Measurements from ENCODE around the gene CLEC4F.

Gene CLEC4F

GRCh38 chr2:70820499-70820898 is at the start of gene CLEC4F:
Gene CLEC4F, minus strand, starts transcription at chr2:70820599. Its CDS starts 76 bp downstream, at chr2:70820523.
- Mint-ChIP-seq H3K27ac (no peak within 1 kb of the TSS), H3K36me3 (ENCODE audit: low read depth) (peaks cover 1% of the 10 kb centered on the region), H3K4me1 (ENCODE audit: low read depth) (peaks cover 28% of the 10 kb centered on the region), H3K27me3 (ENCODE audit: low read depth) (no peaks in the 10 kb centered on the region), H3K4me3 (no peak within 1 kb of the TSS), H3K9me3 (no peaks in the 10 kb centered on the region)

DNA sequence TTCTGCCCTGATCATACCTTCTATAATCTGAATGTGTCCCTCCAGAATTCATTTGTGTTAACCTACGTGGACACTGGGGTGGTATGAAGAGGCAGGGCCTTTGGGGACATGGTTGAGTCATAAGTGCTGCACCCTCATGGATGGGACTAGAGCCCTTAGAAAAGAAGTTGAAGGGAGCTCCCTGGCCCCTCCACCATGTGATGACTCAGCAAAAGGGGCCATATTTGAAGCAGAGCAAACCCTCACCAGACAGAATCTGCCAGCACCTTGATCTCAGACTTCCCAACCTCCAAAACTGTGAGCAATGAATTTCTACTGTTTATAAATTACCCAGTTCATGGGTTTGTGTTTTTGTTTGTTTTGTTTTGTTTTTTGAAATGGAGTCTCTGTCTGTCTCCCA is 48.6 kb upstream of the CLEC4F start:
- no peak overlapping the region for H3K27ac Mint-ChIP-seq
- peaks cover 3% of the 10 kb centered on the region for H3K4me1 Mint-ChIP-seq (ENCODE audit: low read depth)
- no peaks in the 10 kb centered on the region for H3K9me3 Mint-ChIP-seq
- peaks cover 4% of the 10 kb centered on the region for H3K27me3 Mint-ChIP-seq (ENCODE audit: low read depth)
- H3K36me3 Mint-ChIP-seq (ENCODE audit: low read depth): no peaks in the 10 kb centered on the region
- no peak overlapping the region for H3K4me3 Mint-ChIP-seq

- no peak overlapping the region for H3K27ac Mint-ChIP-seq
- H3K4me1 Mint-ChIP-seq (ENCODE audit: low read depth): peaks cover 8% of the 10 kb centered on the region
- no peaks in the 10 kb centered on the region for H3K36me3 Mint-ChIP-seq (ENCODE audit: low read depth)
- no peaks in the 10 kb centered on the region for H3K9me3 Mint-ChIP-seq
- H3K27me3 Mint-ChIP-seq (ENCODE audit: low read depth): peaks cover 34% of the 10 kb centered on the region
- no peak overlapping the region for H3K4me3 Mint-ChIP-seq
These were observed 41.6 kb upstream of the CLEC4F start for GRCh38 chr2:70861777-70862625.

GRCh38 chr2:70855667-70856066 is 35.3 kb upstream of the CLEC4F start:
- Mint-ChIP-seq H3K9me3 (no peaks in the 10 kb centered on the region), H3K36me3 (ENCODE audit: low read depth) (no peaks in the 10 kb centered on the region), H3K27ac (no peak overlapping the region), H3K4me3 (no peak overlapping the region), H3K27me3 (ENCODE audit: low read depth) (peaks cover 21% of the 10 kb centered on the region), H3K4me1 (ENCODE audit: low read depth) (peaks cover 15% of the 10 kb centered on the region)

DNA sequence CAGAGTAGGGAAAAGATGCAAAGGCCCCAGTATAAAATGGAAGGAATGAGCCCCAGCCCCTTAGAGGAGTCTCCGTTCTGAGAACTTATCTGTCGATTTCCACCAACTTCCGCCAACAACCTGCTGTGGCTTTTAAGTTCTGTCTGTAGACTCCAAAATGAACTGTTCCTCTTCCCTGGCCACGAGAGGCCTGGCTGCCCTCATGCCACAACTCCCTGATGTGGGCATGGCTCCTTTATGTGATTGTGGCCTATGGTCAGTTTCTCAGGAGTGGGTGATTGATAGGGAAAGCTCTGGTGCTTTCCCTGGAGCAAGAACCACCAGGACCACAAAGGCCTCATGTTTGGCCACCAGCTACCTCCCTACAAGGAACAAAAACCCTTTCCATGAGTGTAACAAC is 34.0 kb upstream of the CLEC4F start:
- Mint-ChIP-seq H3K27ac (no peak overlapping the region), H3K4me1 (ENCODE audit: low read depth) (peaks cover 15% of the 10 kb centered on the region), H3K36me3 (ENCODE audit: low read depth) (no peaks in the 10 kb centered on the region), H3K27me3 (ENCODE audit: low read depth) (peaks cover 10% of the 10 kb centered on the region), H3K9me3 (no peaks in the 10 kb centered on the region), H3K4me3 (no peak overlapping the region)

- no peak overlapping the region for H3K4me3 Mint-ChIP-seq
- peaks cover 15% of the 10 kb centered on the region for H3K4me1 Mint-ChIP-seq (ENCODE audit: low read depth)
- no peaks in the 10 kb centered on the region for H3K36me3 Mint-ChIP-seq (ENCODE audit: low read depth)
- H3K27me3 Mint-ChIP-seq (ENCODE audit: low read depth): no peaks in the 10 kb centered on the region
- H3K9me3 Mint-ChIP-seq: no peaks in the 10 kb centered on the region
- no peak overlapping the region for H3K27ac Mint-ChIP-seq
These were observed 32.4 kb upstream of the CLEC4F start for GRCh38 chr2:70852824-70853223.

DNA sequence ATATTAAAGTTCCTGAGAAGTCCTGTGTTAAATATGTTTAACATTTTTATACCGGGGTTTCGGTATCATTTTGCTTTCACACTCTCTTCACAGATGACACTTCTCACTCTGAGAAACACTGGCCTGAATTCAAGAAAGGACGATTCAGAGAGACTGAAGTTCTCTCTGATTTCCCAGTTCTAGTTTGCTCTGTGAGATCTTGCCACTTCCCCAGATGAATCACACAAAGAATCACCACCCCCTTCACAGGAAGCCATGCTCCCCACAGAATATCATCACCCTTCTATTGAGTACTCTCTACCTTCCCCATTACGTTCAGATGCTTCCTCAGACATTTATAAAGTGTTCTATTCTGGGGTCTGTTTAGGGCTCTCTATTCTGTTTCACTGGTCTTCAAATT is 31.3 kb upstream of the CLEC4F start:
- Mint-ChIP-seq H3K4me3 (peak overlapping the region; percentile 11), H3K36me3 (ENCODE audit: low read depth) (no peaks in the 10 kb centered on the region), H3K9me3 (no peaks in the 10 kb centered on the region), H3K27me3 (ENCODE audit: low read depth) (no peaks in the 10 kb centered on the region), H3K27ac (peak overlapping the region; percentile 78), H3K4me1 (ENCODE audit: low read depth) (peaks cover 15% of the 10 kb centered on the region)

DNA sequence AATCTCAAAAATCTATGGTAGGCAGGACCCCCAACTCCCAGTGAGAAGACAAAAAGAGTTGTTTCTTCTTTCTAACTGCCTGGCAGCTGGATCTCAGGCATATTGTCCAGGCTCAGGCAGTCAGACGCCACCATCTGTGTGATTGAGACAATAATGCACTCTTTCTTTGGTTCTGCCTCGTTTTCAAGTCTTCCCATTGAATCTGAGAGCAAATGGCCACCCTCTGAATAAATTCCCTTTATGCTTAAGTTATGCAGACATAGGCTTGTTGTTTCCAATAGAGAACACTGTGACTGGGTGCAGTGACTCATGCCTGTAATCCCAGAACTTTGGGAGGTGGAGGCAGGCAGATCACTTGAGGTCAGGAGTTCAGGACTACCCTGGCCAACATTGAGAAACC is 30.5 kb upstream of the CLEC4F start:
- H3K27me3 Mint-ChIP-seq (ENCODE audit: low read depth): no peaks in the 10 kb centered on the region
- no peaks in the 10 kb centered on the region for H3K9me3 Mint-ChIP-seq
- peaks cover 15% of the 10 kb centered on the region for H3K4me1 Mint-ChIP-seq (ENCODE audit: low read depth)
- no peak overlapping the region for H3K27ac Mint-ChIP-seq
- H3K4me3 Mint-ChIP-seq: no peak overlapping the region
- H3K36me3 Mint-ChIP-seq (ENCODE audit: low read depth): no peaks in the 10 kb centered on the region

- H3K9me3 Mint-ChIP-seq: peaks cover 3% of the 10 kb centered on the region
- no peaks in the 10 kb centered on the region for H3K36me3 Mint-ChIP-seq (ENCODE audit: low read depth)
- peaks cover 15% of the 10 kb centered on the region for H3K27me3 Mint-ChIP-seq (ENCODE audit: low read depth)
- no peak overlapping the region for H3K27ac Mint-ChIP-seq
- no peaks in the 10 kb centered on the region for H3K4me1 Mint-ChIP-seq (ENCODE audit: low read depth)
- no peak overlapping the region for H3K4me3 Mint-ChIP-seq
These were observed 22.0 kb upstream of the CLEC4F start for GRCh38 chr2:70842401-70842800.

DNA sequence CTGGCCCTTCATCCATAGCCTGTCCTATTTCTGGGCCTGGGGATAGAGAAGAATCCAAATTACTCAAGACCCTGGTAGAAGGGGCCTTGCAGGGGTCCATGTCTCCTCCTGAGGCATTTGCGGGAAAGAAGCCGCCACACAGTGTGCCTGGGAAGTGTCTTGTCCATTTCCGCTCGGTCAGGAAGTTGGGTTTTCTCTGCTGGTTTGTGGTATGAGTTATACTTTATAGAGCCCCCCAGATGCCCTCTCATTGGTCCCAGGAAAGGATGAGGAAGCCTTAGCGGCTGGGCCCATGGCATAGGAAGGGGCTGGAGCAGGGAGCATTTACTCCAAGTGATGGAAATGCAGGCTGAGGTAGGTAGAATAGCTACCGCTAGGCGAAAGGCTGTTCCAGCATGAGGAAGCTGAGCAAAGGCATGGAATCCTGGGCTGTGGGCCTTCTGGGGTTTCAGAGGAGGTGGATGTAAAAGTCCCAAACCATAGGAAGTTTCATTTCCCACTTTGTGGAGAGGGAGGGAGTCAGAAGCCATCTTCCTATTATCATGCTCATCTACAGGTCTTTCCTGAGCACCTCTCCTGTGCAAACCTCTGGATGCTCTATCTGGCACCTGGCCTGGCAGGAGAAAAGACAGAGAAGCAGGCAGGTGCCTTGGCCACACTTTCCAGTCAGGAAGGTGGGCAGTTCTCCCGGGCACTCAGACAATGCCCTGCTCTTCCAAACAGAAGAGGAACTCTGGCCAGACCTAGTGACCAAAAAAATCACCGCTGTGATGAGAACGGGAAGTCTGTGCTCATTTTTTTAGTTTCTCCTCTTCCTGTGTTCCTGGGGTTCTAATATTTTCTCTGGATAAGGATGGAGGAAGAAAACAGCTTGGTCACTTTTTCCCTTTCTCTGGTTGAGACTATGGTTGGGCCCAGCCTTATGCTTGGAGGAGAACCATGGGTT is 17.9 kb upstream of the CLEC4F start:
- Mint-ChIP-seq H3K27ac (no peak overlapping the region), H3K27me3 (ENCODE audit: low read depth) (peaks cover 7% of the 10 kb centered on the region)

GRCh38 chr2:70835643-70836042 is 15.2 kb upstream of the CLEC4F start, which contains the start of gene CD207:
Gene CD207, minus strand, starts transcription at chr2:70835816. Its CDS starts 40 bp downstream, at chr2:70835776.
- Mint-ChIP-seq H3K4me1 (ENCODE audit: low read depth) (no peaks in the 10 kb centered on the region), H3K9me3 (no peaks in the 10 kb centered on the region), H3K27me3 (ENCODE audit: low read depth) (peaks cover 2% of the 10 kb centered on the region), H3K36me3 (ENCODE audit: low read depth) (no peaks in the 10 kb centered on the region), H3K4me3 (no peak within 1 kb of the TSS), H3K27ac (no peak within 1 kb of the TSS)

More for the DNA sequence above, 17.9 kb upstream of the CLEC4F start:
- Mint-ChIP-seq H3K4me1 (ENCODE audit: low read depth) (no peaks in the 10 kb centered on the region), H3K36me3 (ENCODE audit: low read depth) (no peaks in the 10 kb centered on the region), H3K4me3 (no peak overlapping the region), H3K9me3 (peaks cover 3% of the 10 kb centered on the region)

DNA sequence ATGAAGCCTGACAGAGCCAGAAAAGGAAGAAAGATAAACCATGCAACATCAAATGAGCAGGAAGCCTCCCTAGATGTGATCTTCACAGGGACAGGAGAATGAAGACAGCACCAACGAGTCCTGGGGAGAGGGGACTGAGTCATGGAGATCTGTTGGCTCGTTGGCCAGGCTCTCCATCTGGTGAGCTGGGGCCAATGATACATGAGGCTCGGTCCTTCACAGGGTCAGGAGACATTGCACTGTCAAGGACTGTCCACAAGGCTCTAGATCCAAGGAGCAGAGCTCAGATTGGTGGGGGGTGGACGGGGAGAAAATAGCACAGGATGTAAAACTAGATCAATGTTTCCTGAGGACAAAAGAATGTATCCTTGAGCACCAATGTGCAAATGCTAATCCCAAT is 14.5 kb upstream of the CLEC4F start:
- no peaks in the 10 kb centered on the region for H3K27me3 Mint-ChIP-seq (ENCODE audit: low read depth)
- H3K27ac Mint-ChIP-seq: no peak overlapping the region
- H3K36me3 Mint-ChIP-seq (ENCODE audit: low read depth): no peaks in the 10 kb centered on the region
- no peaks in the 10 kb centered on the region for H3K9me3 Mint-ChIP-seq
- H3K4me1 Mint-ChIP-seq (ENCODE audit: low read depth): peaks cover 3% of the 10 kb centered on the region
- H3K4me3 Mint-ChIP-seq: no peak overlapping the region

DNA sequence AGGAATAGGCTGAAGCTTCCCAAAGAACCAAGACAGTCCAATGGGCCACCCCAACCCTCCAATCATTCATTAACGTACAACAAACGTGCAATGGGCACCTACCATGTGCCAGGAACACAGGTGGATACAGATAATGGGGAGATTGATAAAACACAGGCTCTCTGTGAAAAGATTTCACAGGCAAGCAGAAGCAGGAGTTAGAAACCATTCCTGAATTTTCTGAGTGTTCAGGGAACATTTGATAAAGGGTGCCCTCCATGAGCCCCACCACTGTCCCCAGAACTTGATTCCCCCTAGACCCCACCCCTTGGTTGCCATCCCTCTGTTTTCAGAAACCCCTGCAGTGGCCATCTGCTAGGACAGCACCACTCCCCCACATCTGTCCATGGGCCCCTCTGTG is 13.7 kb upstream of the CLEC4F start:
- Mint-ChIP-seq H3K4me3 (no peak overlapping the region), H3K27me3 (ENCODE audit: low read depth) (no peaks in the 10 kb centered on the region), H3K27ac (no peak overlapping the region)

GRCh38 chr2:70833246-70833645 is 12.8 kb upstream of the CLEC4F start:
- Mint-ChIP-seq H3K36me3 (ENCODE audit: low read depth) (no peaks in the 10 kb centered on the region), H3K9me3 (no peaks in the 10 kb centered on the region), H3K27me3 (ENCODE audit: low read depth) (no peaks in the 10 kb centered on the region), H3K27ac (no peak overlapping the region), H3K4me3 (no peak overlapping the region), H3K4me1 (ENCODE audit: low read depth) (peaks cover 8% of the 10 kb centered on the region)

More for the DNA sequence above, 13.7 kb upstream of the CLEC4F start:
- Mint-ChIP-seq H3K36me3 (ENCODE audit: low read depth) (no peaks in the 10 kb centered on the region), H3K4me1 (ENCODE audit: low read depth) (peaks cover 5% of the 10 kb centered on the region), H3K9me3 (no peaks in the 10 kb centered on the region)

Data from T-helper 1 cell treated with Interleukin-12 subunit alpha and Interleukin-12 subunit beta and Interleukin-4 antibody, amounts not matched to agents 30 μg/mL and 1 μg/mL, for 36 hours (primary cell).